DOHH2 (cell line): ENCODE measurements around the gene CACNA2D3.

Experiments used
- H3F3A ChIP-seq: fragments of 200-600 bp; sonication (generic), shearing (Covaris generic); 2 replicates; pipeline ENCODE4 v1.6.0; 2016; ENCODE audit warnings: antibody characterized with exemption, mild to moderate bottlenecking; ENCODE audit not compliant: control insufficient read depth, insufficient read depth
- H3K27ac ChIP-seq: fragments of 200-600 bp; sonication (generic); 2 replicates; pipeline ENCODE4 v1.5.1; 2014; ENCODE audit warnings: low read depth, mild to moderate bottlenecking, low read length, moderate library complexity
- H3K27me3 ChIP-seq: fragments of 200-600 bp; sonication (generic); 2 replicates; pipeline ENCODE4 v1.6.1; 2014; ENCODE audit warnings: mild to moderate bottlenecking, low read length, mixed read lengths; ENCODE audit not compliant: control insufficient read depth
- H3K36me3 ChIP-seq: fragments of 200-600 bp; sonication (generic); 2 replicates; pipeline ENCODE4 v1.6.1; 2014; ENCODE audit warnings: mild to moderate bottlenecking, low read length, moderate library complexity, mixed read lengths; ENCODE audit not compliant: control insufficient read depth
- H3K4me1 ChIP-seq: fragments of 200-600 bp; sonication (generic); 2 replicates; pipeline ENCODE4 v1.6.1; 2014; ENCODE audit warnings: mild to moderate bottlenecking, low read length, mixed read lengths; ENCODE audit not compliant: control insufficient read depth
- H3K4me2 ChIP-seq: fragments of 200-600 bp; sonication (generic); 2 replicates; pipeline ENCODE4 v1.6.0; 2014; ENCODE audit warnings: mild to moderate bottlenecking, low read length, moderate library complexity
- H3K4me3 ChIP-seq: fragments of 200-600 bp; sonication (generic); 2 replicates; pipeline ENCODE4 v1.5.1; 2014; ENCODE audit warnings: mild to moderate bottlenecking, low read length, mixed read lengths
- H3K79me2 ChIP-seq: fragments of 200-600 bp; sonication (generic); 2 replicates; pipeline ENCODE4 v1.6.1; 2014; ENCODE audit warnings: mild to moderate bottlenecking, low read length, mixed read lengths; ENCODE audit not compliant: control insufficient read depth
- H3K9me2 ChIP-seq: fragments of 200-600 bp; sonication (generic); replicated peaks from 2 replicates; pipeline ENCODE4 v1.6.1; 2014; ENCODE audit warnings: mild to moderate bottlenecking, low read length, mixed read lengths; ENCODE audit not compliant: control insufficient read depth
- H3K9me3 ChIP-seq: fragments of 200-600 bp; sonication (generic); 2 replicates; pipeline ENCODE4 v1.6.1; 2014; ENCODE audit warnings: antibody characterized with exemption, low read length, mixed read lengths; ENCODE audit not compliant: control insufficient read depth, insufficient read depth
- H4K20me1 ChIP-seq: fragments of 200-600 bp; sonication (generic); 2 replicates; pipeline ENCODE4 v1.6.0; 2014; ENCODE audit warnings: low read depth, mild to moderate bottlenecking, antibody characterized with exemption, low read length, moderate library complexity; ENCODE audit not compliant: control insufficient read depth, insufficient read depth
- CTCF ChIP-seq: fragments of 200-600 bp; sonication (generic); IDR thresholded peaks from one replicate; pipeline ENCODE4 v1.5.1; 2014; ENCODE audit warnings: antibody characterized with exemption, mild to moderate bottlenecking, low read depth, low read length; ENCODE audit not compliant: poor library complexity, severe bottlenecking
- EZH2phosphoT487 ChIP-seq: fragments of 200-600 bp; sonication (generic); IDR thresholded peaks from 2 replicates; pipeline ENCODE4 v1.6.1; 2017; ENCODE audit warnings: borderline replicate concordance, mild to moderate bottlenecking, antibody characterized with exemption, low read length, moderate library complexity, mixed read lengths

CACNA2D3 gene

GRCh38 chr3:54668236-54668635 lies 545.9 kb downstream of the CACNA2D3 start:
- Histone ChIP-seq H3F3A (no peaks in the 10 kb centered on the region), H3K36me3 (no peaks in the 10 kb centered on the region), H3K4me3 (no peak overlapping the region), H3K9me3 (no peaks in the 10 kb centered on the region), H3K27me3 (no peaks in the 10 kb centered on the region), H4K20me1 (no peaks in the 10 kb centered on the region), H3K4me1 (no peaks in the 10 kb centered on the region), H3K27ac (no peak overlapping the region), H3K9me2 (no peaks in the 10 kb centered on the region), H3K79me2 (no peaks in the 10 kb centered on the region), H3K4me2 (no peak overlapping the region)
- no peak for TF ChIP-seq CTCF
- TF ChIP-seq EZH2phosphoT487: no peak

GRCh38 chr3:54670201-54671000 lies 548.0 kb downstream of the CACNA2D3 start:
- H4K20me1 ChIP-seq: no peaks in the 10 kb centered on the region
- no peak overlapping the region for H3K4me2 ChIP-seq
- H3K4me3 ChIP-seq: no peak overlapping the region
- no peaks in the 10 kb centered on the region for H3F3A ChIP-seq
- no peaks in the 10 kb centered on the region for H3K4me1 ChIP-seq
- H3K9me2 ChIP-seq: no peaks in the 10 kb centered on the region
- H3K27ac ChIP-seq: no peak overlapping the region
- no peaks in the 10 kb centered on the region for H3K27me3 ChIP-seq
- no peaks in the 10 kb centered on the region for H3K36me3 ChIP-seq
- no peaks in the 10 kb centered on the region for H3K79me2 ChIP-seq
- H3K9me3 ChIP-seq: no peaks in the 10 kb centered on the region
- TF ChIP-seq EZH2phosphoT487 (no peak), CTCF (no peak)

- Histone ChIP-seq H3K27ac (no peak overlapping the region), H3K79me2 (no peaks in the 10 kb centered on the region), H3F3A (no peaks in the 10 kb centered on the region), H3K4me3 (no peak overlapping the region), H4K20me1 (no peaks in the 10 kb centered on the region), H3K9me3 (no peaks in the 10 kb centered on the region), H3K36me3 (no peaks in the 10 kb centered on the region), H3K4me2 (no peak overlapping the region), H3K9me2 (no peaks in the 10 kb centered on the region), H3K4me1 (no peaks in the 10 kb centered on the region), H3K27me3 (no peaks in the 10 kb centered on the region)
- TF ChIP-seq CTCF: no peak
Measured at GRCh38 chr3:54671511-54671910, 549.2 kb downstream of the CACNA2D3 start.
